Nephron (organoid): ENCODE data around the gene UBQLN3.

Experiments used
- H3K27ac Mint-ChIP-seq, 3 experiments: 2 replicates each; pipeline ENCODE4 v1.8.0; 2020; ENCODE audit warnings: mixed read lengths in 3 of 3, mild to moderate bottlenecking in 2 of 3, moderate library complexity in 1 of 3
- H3K27me3 Mint-ChIP-seq: 2 replicates; pipeline ENCODE4 v1.8.0; 2021; ENCODE audit warnings: low read depth, mild to moderate bottlenecking, moderate library complexity, mixed read lengths
- H3K36me3 Mint-ChIP-seq: 2 replicates; pipeline ENCODE4 v1.8.0; 2020; ENCODE audit warnings: low read depth, mixed read lengths
- H3K4me1 Mint-ChIP-seq: 2 replicates; pipeline ENCODE4 v1.8.0; 2020; ENCODE audit warnings: mixed read lengths
- H3K4me3 Mint-ChIP-seq, 3 experiments: 2 replicates each; pipeline ENCODE4 v1.8.0; 2020; ENCODE audit warnings: mild to moderate bottlenecking in 3 of 3, mixed read lengths in 3 of 3, moderate library complexity in 2 of 3
- H3K9me3 Mint-ChIP-seq: 2 replicates; pipeline ENCODE4 v1.8.0; 2020; ENCODE audit warnings: mixed read lengths
- CTCF ChIP-seq, 3 experiments: fragments of 200-600 bp; sonication (generic); IDR thresholded peaks; one replicate each; pipeline ENCODE4 v1.5.0; 2021; ENCODE audit warnings: antibody characterized with exemption in 3 of 3; ENCODE audit not compliant: unreplicated experiment in 3 of 3

UBQLN3 gene

GRCh38 chr11:5488385-5488784 lies 21.4 kb downstream of the UBQLN3 start, which contains the start of gene OR52D1:
Gene OR52D1, plus strand, starts transcription at chr11:5488685. Its CDS starts 22 bp downstream, at chr11:5488707.
- Mint-ChIP-seq H3K4me3 (no peak within 1 kb of the TSS), H3K36me3 (no peaks in the 10 kb centered on the region), H3K4me1 (no peaks in the 10 kb centered on the region), H3K27me3 (peaks cover 4% of the 10 kb centered on the region), H3K27ac (no peak within 1 kb of the TSS), H3K9me3 (peaks cover 3% of the 10 kb centered on the region)
- no peak for TF ChIP-seq CTCF (IDR thresholded peaks at IDR 0.05; ENCODE audit: unreplicated experiment in 3 of 3)

GRCh38 chr11:5486421-5486820 lies 23.3 kb downstream of the UBQLN3 start:
- Mint-ChIP-seq H3K4me1 (no peaks in the 10 kb centered on the region), H3K27ac (no peak overlapping the region), H3K36me3 (no peaks in the 10 kb centered on the region), H3K4me3 (no peak overlapping the region), H3K9me3 (peaks cover 3% of the 10 kb centered on the region), H3K27me3 (peaks cover 4% of the 10 kb centered on the region)
- TF ChIP-seq CTCF (IDR thresholded peaks at IDR 0.05; ENCODE audit: unreplicated experiment in 3 of 3): no peak

GRCh38 chr11:5486003-5486402 lies 23.8 kb downstream of the UBQLN3 start:
- Mint-ChIP-seq H3K4me3 (no peak overlapping the region), H3K9me3 (peaks cover 3% of the 10 kb centered on the region), H3K27ac (no peak overlapping the region), H3K4me1 (no peaks in the 10 kb centered on the region), H3K36me3 (no peaks in the 10 kb centered on the region), H3K27me3 (no peaks in the 10 kb centered on the region)
- TF ChIP-seq CTCF (IDR thresholded peaks at IDR 0.05; ENCODE audit: unreplicated experiment in 3 of 3): no peak

- Mint-ChIP-seq H3K4me1 (no peaks in the 10 kb centered on the region), H3K27me3 (no peaks in the 10 kb centered on the region), H3K27ac (no peak overlapping the region), H3K9me3 (no peaks in the 10 kb centered on the region), H3K36me3 (no peaks in the 10 kb centered on the region), H3K4me3 (no peak overlapping the region)
- peak; percentile 60 to 79 (median 74) for TF ChIP-seq CTCF (IDR thresholded peaks at IDR 0.05; ENCODE audit: unreplicated experiment in 3 of 3)
Observed at GRCh38 chr11:5476186-5476819, 33.5 kb downstream of the UBQLN3 start.

GRCh38 chr11:5473921-5474320 lies 35.8 kb downstream of the UBQLN3 start:
- TF ChIP-seq CTCF (IDR thresholded peaks at IDR 0.05; ENCODE audit: unreplicated experiment in 3 of 3): no peak
- no peaks in the 10 kb centered on the region for H3K36me3 Mint-ChIP-seq
- H3K4me3 Mint-ChIP-seq: no peak overlapping the region
- no peaks in the 10 kb centered on the region for H3K4me1 Mint-ChIP-seq
- no peaks in the 10 kb centered on the region for H3K27me3 Mint-ChIP-seq
- H3K9me3 Mint-ChIP-seq: no peaks in the 10 kb centered on the region
- H3K27ac Mint-ChIP-seq: no peak overlapping the region

GRCh38 chr11:5467527-5467926 lies 42.2 kb downstream of the UBQLN3 start:
- no peaks in the 10 kb centered on the region for H3K36me3 Mint-ChIP-seq
- H3K4me3 Mint-ChIP-seq: no peak overlapping the region
- no peak for TF ChIP-seq CTCF (IDR thresholded peaks at IDR 0.05; ENCODE audit: unreplicated experiment in 3 of 3)
- H3K9me3 Mint-ChIP-seq: peaks cover 3% of the 10 kb centered on the region
- no peaks in the 10 kb centered on the region for H3K4me1 Mint-ChIP-seq
- H3K27me3 Mint-ChIP-seq: no peaks in the 10 kb centered on the region
- H3K27ac Mint-ChIP-seq: no peak overlapping the region
